Neural progenitor cell (in vitro differentiated cells): Measurements from ENCODE around the gene GLIS1.

ENCODE experiments used
- CTCF ChIP-seq: fragments of 200-600 bp; sonication (generic); IDR thresholded peaks from 2 replicates; pipeline ENCODE4 v1.5.1; 2017; ENCODE audit warnings: antibody characterized with exemption, mild to moderate bottlenecking
- EZH2 ChIP-seq: fragments of 200-600 bp; sonication (generic); IDR thresholded peaks from 2 replicates; pipeline ENCODE4 v1.6.1; 2017; ENCODE audit warnings: antibody characterized with exemption, mild to moderate bottlenecking, moderate library complexity

GRCh38 chr1:53567450-53567849 is 171.5 kb downstream of the GLIS1 start:
- TF ChIP-seq CTCF = no peak
- no peak for TF ChIP-seq EZH2
